IMR-90 (cell line): ENCODE results near the gene EBF4. TPM values are rescaled to one million over a fixed set of nuclear protein-coding genes. Genes with fewer than 3 reads are reported as not detected.
A peak's percentile ranks its signal among the peaks of the same experiment; 100 is the strongest.

Source experiments
- ATAC-seq: fragments of 200-7000 bp; cut with Tn5 transposase; 2 replicates; pipeline ENCODE4 v1.9.1; 2020; ENCODE audit warnings: low read depth, mild to moderate bottlenecking, moderate library complexity
- BruUV-seq: library from RNA; stranded (reverse); fragments of 400-500 nt; replicated peaks from 2 replicates; lab custom pipeline; 2021; lab: Mats Ljungman, UMichigan
- CTCF ChIA-PET: fragments of 300-600 bp; formaldehyde crosslinking; extraction: SDS; loops from one replicate; lab custom pipeline; 2021; ENCODE audit warnings: antibody characterized with exemption; lab: Yijun Ruan, JAX
- POLR2A ChIA-PET: fragments of 300-600 bp; sonication (Branson Sonifier 250); formaldehyde crosslinking; loops from one replicate; lab custom pipeline; 2022; ENCODE audit warnings: antibody characterized with exemption; ENCODE audit not compliant: unreplicated experiment; lab: Charles Lee
- DNase-seq: peaks from one replicate; pipeline ENCODE4 v3.0.0; 2013
- H2AFZ ChIP-seq: replicated peaks from 2 replicates; pipeline ENCODE3; 2013; ENCODE audit warnings: low read length, mild to moderate bottlenecking; ENCODE audit not compliant: poor library complexity
- H2AK5ac ChIP-seq: 2 replicates; pipeline ENCODE4 v1.6.1; 2013; ENCODE audit warnings: low read depth, low read length, inconsistent platforms
- H2AK9ac ChIP-seq: replicated peaks from 2 replicates; pipeline ENCODE3; 2013; ENCODE audit warnings: mild to moderate bottlenecking, low read depth, low read length, moderate library complexity; ENCODE audit not compliant: poor library complexity
- H2BK120ac ChIP-seq: 2 replicates; pipeline ENCODE4 v1.6.1; 2013; ENCODE audit warnings: low read depth, low read length, inconsistent platforms
- H2BK15ac ChIP-seq: 3 replicates; pipeline ENCODE4 v1.6.1; 2013; ENCODE audit warnings: low read depth, low read length, inconsistent platforms
- H2BK20ac ChIP-seq: 2 replicates; pipeline ENCODE4 v1.6.1; 2013; ENCODE audit warnings: low read depth, mild to moderate bottlenecking, inconsistent platforms, low read length, moderate library complexity
- H2BK5ac ChIP-seq: 2 replicates; pipeline ENCODE4 v1.6.1; 2013; ENCODE audit warnings: mild to moderate bottlenecking, low read depth, low read length, inconsistent platforms; ENCODE audit not compliant: poor library complexity, severe bottlenecking
- H3K14ac ChIP-seq: replicated peaks from 2 replicates; pipeline ENCODE4 v1.6.1; 2013; ENCODE audit warnings: low read depth, low read length, inconsistent platforms
- H3K18ac ChIP-seq: 2 replicates; pipeline ENCODE4 v1.6.1; 2013; ENCODE audit warnings: low read depth, low read length, control low read depth
- H3K23ac ChIP-seq: 2 replicates; pipeline ENCODE4 v1.6.1; 2013; ENCODE audit warnings: low read depth, low read length, inconsistent platforms
- H3K27ac ChIP-seq: 2 replicates; pipeline ENCODE4 v1.5.1; 2013; ENCODE audit warnings: mild to moderate bottlenecking, control low read depth, low read length; ENCODE audit not compliant: insufficient read depth
- H3K27me3 ChIP-seq: 2 replicates; pipeline ENCODE4 v1.6.1; 2013; ENCODE audit warnings: low read length; ENCODE audit not compliant: control insufficient read depth, insufficient read depth
- H3K36me3 ChIP-seq: 2 replicates; pipeline ENCODE4 v1.6.1; 2013; ENCODE audit warnings: low read length, mixed read lengths; ENCODE audit not compliant: control insufficient read depth, insufficient read depth
- H3K4ac ChIP-seq: 2 replicates; pipeline ENCODE4 v1.6.1; 2013; ENCODE audit warnings: low read depth, low read length, inconsistent platforms
- H3K4me1 ChIP-seq: 2 replicates; pipeline ENCODE4 v1.6.1; 2013; ENCODE audit warnings: low read length, mixed read lengths; ENCODE audit not compliant: control insufficient read depth, insufficient read depth
- H3K4me2 ChIP-seq: 2 replicates; pipeline ENCODE4 v1.6.1; 2013; ENCODE audit warnings: low read depth, mild to moderate bottlenecking, control low read depth, low read length, moderate library complexity
- H3K4me3 ChIP-seq: 2 replicates; pipeline ENCODE4 v1.5.1; 2013; ENCODE audit warnings: low read depth, mild to moderate bottlenecking, control low read depth, low read length, moderate library complexity; ENCODE audit not compliant: insufficient read depth
- H3K56ac ChIP-seq: 2 replicates; pipeline ENCODE4 v1.6.1; 2013; ENCODE audit warnings: low read length, inconsistent platforms; ENCODE audit not compliant: insufficient read depth; ENCODE audit errors: extremely low read depth
- H3K79me1 ChIP-seq, 2 experiments: 2 replicates each; pipeline ENCODE4 v1.6.1; 2013; ENCODE audit warnings: low read length in 2 of 2, inconsistent platforms in 1 of 2, low read depth in 1 of 2
- H3K9ac ChIP-seq: 2 replicates; pipeline ENCODE4 v1.6.1; 2013; ENCODE audit warnings: low read depth, low read length, control low read depth
- H3K9me1 ChIP-seq: 2 replicates; pipeline ENCODE4 v1.6.1; 2013; ENCODE audit warnings: low read length, inconsistent platforms; ENCODE audit not compliant: insufficient read depth
- H3K9me3 ChIP-seq: 2 replicates; pipeline ENCODE4 v1.6.1; 2013; ENCODE audit warnings: low read length; ENCODE audit not compliant: control insufficient read depth, insufficient read depth
- H4K20me1 ChIP-seq: 2 replicates; pipeline ENCODE4 v1.6.1; 2013; ENCODE audit warnings: low read length, inconsistent platforms; ENCODE audit not compliant: insufficient read depth
- H4K5ac ChIP-seq: 2 replicates; pipeline ENCODE4 v1.6.1; 2013; ENCODE audit warnings: mild to moderate bottlenecking, low read depth, low read length, control low read depth
- H4K8ac ChIP-seq, 2 experiments: 2 replicates each; pipeline ENCODE4 v1.6.1; 2013; ENCODE audit warnings: low read depth in 2 of 2, low read length in 2 of 2, control low read depth in 1 of 2, inconsistent platforms in 1 of 2
- H4K91ac ChIP-seq: 2 replicates; pipeline ENCODE4 v1.6.1; 2013; ENCODE audit warnings: low read depth, low read length, inconsistent platforms; ENCODE audit not compliant: insufficient read depth
- CHD1 ChIP-seq: IDR thresholded peaks from 2 replicates; pipeline ENCODE4 v1.6.1; 2012; ENCODE audit warnings: low read depth, low read length, improper control_type of control experiment
- MAZ ChIP-seq: IDR thresholded peaks from 2 replicates; pipeline ENCODE4 v1.6.1; 2012; ENCODE audit warnings: low read depth, mild to moderate bottlenecking, low read length, improper control_type of control experiment, moderate library complexity, borderline replicate concordance
- RAD21 ChIP-seq: IDR thresholded peaks from 2 replicates; pipeline ENCODE4 v1.6.1; 2012; ENCODE audit warnings: low read length, improper control_type of control experiment
- SMC3 ChIP-seq: fragments of 150-350 bp; IDR thresholded peaks from 2 replicates; pipeline ENCODE4 v1.6.1; 2016; ENCODE audit warnings: low read depth, mild to moderate bottlenecking, antibody characterized with exemption, low read length, moderate library complexity
- WGBS, 2 experiments: methylation state at CpG; one replicate each; pipeline versions ENCODE4 v1.1.5 to v1.1.7; 2013; ENCODE audit warnings: missing lambda C conversion rate in 2 of 2; ENCODE audit not compliant: insufficient read length in 1 of 2; ENCODE audit errors: extremely low coverage in 2 of 2; 5-methylcytosine and 5-hydroxymethylcytosine counted together
- dilution Hi-C: fragments of 300-500 bp; cut with HindIII; formaldehyde crosslinking; loops from one replicate; pipeline ENCODE4 v1.14.3; 2018; ENCODE audit warnings: low sequenced_read_pairs; ENCODE audit not compliant: unreplicated experiment
- in situ Hi-C: fragments of 300-500 bp; cut with MboI; formaldehyde crosslinking; loops from 3 replicates; pipeline ENCODE4 v1.14.3; 2019; ENCODE audit warnings: low sequenced_read_pairs, inconsistent platforms, mixed read lengths
- intact Hi-C: fragments of 100-400 bp; cut with micrococcal nuclease; formaldehyde crosslinking; loops from 2 replicates; pipeline ENCODE4 v1.10.0; 2022
- polyA plus RNA-seq, 3 experiments: library from polyadenylated mRNA; depleted of rRNA; stranded (reverse); fragments of >200 nt; gene quantifications; 2 replicates each; pipeline ENCODE4 v1.2.3, GENCODE V29; 2012; ENCODE audit warnings: low replicate concordance in 1 of 3
- total RNA-seq: library from RNA; depleted of rRNA; stranded (reverse); fragments of >200 nt; gene quantifications from 2 replicates; pipeline ENCODE4 v1.2.3, GENCODE V29; 2012
- TF ChIP-seq, protein P1 (sequence below): conservative IDR thresholded peaks from 2 replicates; pipeline ENCODE4 v1.5.1; 2012; ENCODE audit warnings: mild to moderate bottlenecking, low read depth, low read length, improper control_type of control experiment

Gene EBF4
- total and polyA plus RNA-seq, 2 of the 4 experiments (the other 2 are of a cell fraction) = 0.18 to 1.1 TPM

- H3K27me3 ChIP-seq = peaks cover 26% of the 10 kb centered on the region
- H3K9ac ChIP-seq = no peak overlapping the region
- in situ Hi-C loops (no loop called here), dilution Hi-C loops (no loop called here), intact Hi-C loops (loop anchor here (1.0 kb wide), 1 partner anchor 55 kb away; no protein-coding TSS in a partner anchor)
- no peak overlapping the region for H2BK5ac ChIP-seq
- peak; percentile 90 for ATAC-seq
- no peak overlapping the region for H4K5ac ChIP-seq
- H3K56ac ChIP-seq = no peak overlapping the region
- no peak overlapping the region for H4K8ac ChIP-seq
- no peaks in the 10 kb centered on the region for H3K79me1 ChIP-seq
- H2AFZ ChIP-seq = peak overlapping the region; percentile 76
- H3K4me1 ChIP-seq = no peaks in the 10 kb centered on the region
- peaks cover 2% of the 10 kb centered on the region; the same call in 1 of the 2 replicates for H3K9me1 ChIP-seq
- H2AK9ac ChIP-seq = no peak overlapping the region
- peak; percentile 59 for DNase-seq
- H3K4ac ChIP-seq = no peak overlapping the region
- peak; percentile 61 for TF ChIP-seq SMC3
- no peak for TF ChIP-seq CHD1
- TF ChIP-seq MAZ = no peak
- TF ChIP-seq, protein P1, sequence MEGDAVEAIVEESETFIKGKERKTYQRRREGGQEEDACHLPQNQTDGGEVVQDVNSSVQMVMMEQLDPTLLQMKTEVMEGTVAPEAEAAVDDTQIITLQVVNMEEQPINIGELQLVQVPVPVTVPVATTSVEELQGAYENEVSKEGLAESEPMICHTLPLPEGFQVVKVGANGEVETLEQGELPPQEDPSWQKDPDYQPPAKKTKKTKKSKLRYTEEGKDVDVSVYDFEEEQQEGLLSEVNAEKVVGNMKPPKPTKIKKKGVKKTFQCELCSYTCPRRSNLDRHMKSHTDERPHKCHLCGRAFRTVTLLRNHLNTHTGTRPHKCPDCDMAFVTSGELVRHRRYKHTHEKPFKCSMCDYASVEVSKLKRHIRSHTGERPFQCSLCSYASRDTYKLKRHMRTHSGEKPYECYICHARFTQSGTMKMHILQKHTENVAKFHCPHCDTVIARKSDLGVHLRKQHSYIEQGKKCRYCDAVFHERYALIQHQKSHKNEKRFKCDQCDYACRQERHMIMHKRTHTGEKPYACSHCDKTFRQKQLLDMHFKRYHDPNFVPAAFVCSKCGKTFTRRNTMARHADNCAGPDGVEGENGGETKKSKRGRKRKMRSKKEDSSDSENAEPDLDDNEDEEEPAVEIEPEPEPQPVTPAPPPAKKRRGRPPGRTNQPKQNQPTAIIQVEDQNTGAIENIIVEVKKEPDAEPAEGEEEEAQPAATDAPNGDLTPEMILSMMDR = peak; percentile 75
- peak; percentile 58 for TF ChIP-seq RAD21
- H2BK15ac ChIP-seq = no peak overlapping the region
- no peak overlapping the region for H3K14ac ChIP-seq
- H4K91ac ChIP-seq = no peak overlapping the region
- no peak overlapping the region for H2BK20ac ChIP-seq
- 10% methylated on average over 5 of the region's 12 CpGs; no CpG with 5 or more reads in 1 of the 2 experiments for WGBS, 2 experiments
- H3K36me3 ChIP-seq = no peaks in the 10 kb centered on the region
- H3K4me2 ChIP-seq = no peak overlapping the region
- no peaks in the 10 kb centered on the region for H4K20me1 ChIP-seq
- no peak overlapping the region for H3K4me3 ChIP-seq
- H3K18ac ChIP-seq = no peak overlapping the region
- no peak overlapping the region for H3K27ac ChIP-seq
- ChIA-PET CTCF (interaction anchor here (0.9 to 1.3 kb wide), 3 partner anchors 9 to 128 kb away, joined by 3 to 4 read pairs (median 4); no protein-coding TSS in a partner anchor), POLR2A (no interaction called here)
- H2AK5ac ChIP-seq = no peak overlapping the region
- H2BK120ac ChIP-seq = no peak overlapping the region
- H3K9me3 ChIP-seq = no peaks in the 10 kb centered on the region
- no peak overlapping the region for H3K23ac ChIP-seq
- BruUV-seq = no TSS peak
Measured at GRCh38 chr20:2742934-2743559, 50.5 kb downstream of the EBF4 start.
